HG03159 (cell line): ENCODE results near the gene TSC1.

Experiments used
- ATAC-seq: cut with Tn5 transposase; IDR thresholded peaks from one replicate; pipeline ENCODE4 v1.9.1; 2021; ENCODE audit warnings: mild to moderate bottlenecking, moderate library complexity; ENCODE audit not compliant: unreplicated experiment

Gene TSC1

DNA sequence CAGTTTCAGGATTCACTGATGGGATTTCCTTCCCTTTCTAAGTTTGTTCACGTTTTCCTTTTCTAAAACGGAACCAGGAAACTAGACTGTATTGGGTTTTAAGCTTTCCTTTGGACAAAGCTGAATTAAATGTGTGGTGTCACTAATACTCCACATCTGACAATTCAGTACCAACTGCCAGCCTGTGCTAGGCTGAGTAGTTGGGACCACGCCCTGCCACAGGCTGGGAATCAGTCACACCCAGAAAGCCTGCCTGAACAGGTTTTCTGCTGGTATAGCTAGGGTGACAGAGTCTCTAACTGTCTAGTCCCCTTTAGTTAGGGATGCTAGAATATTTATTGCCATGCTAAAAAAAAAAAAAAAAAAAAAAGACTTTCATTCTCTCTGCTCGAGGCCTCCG is 50.1 kb downstream of the TSC1 start:
- ATAC-seq = no peak

- no peak for ATAC-seq
Measured at GRCh38 chr9:132892400-132892799, 52.0 kb downstream of the TSC1 start.

GRCh38 chr9:132888151-132888550 is 56.3 kb downstream of the TSC1 start:
- no peak for ATAC-seq

- ATAC-seq = no peak
Measured at GRCh38 chr9:132887181-132888120, 57.0 kb downstream of the TSC1 start.

DNA sequence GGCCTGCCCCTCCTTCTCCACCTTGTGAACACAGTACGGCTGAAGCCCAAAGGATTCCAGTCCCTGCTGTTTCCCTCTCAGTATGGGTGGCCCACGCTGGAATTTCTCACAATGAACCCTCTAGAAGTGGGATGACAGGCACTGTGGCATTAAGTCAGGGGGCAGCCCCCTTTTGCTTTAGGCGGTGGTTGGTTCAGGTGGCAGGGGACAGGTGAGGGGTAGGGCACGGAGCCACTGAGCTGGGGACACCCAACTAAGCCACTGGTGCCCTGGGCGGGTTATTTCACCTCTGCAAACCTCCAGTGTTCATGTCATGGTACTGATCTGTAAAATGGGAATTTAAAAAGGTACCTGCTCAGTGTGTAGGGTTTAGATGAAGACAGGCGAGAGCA is 58.1 kb downstream of the TSC1 start:
- no peak for ATAC-seq

- no peak for ATAC-seq
Measured at GRCh38 chr9:132885720-132886333, 58.6 kb downstream of the TSC1 start.

GRCh38 chr9:132883349-132884294 is 60.8 kb downstream of the TSC1 start:
- ATAC-seq = no peak

GRCh38 chr9:132882616-132883015 is 61.8 kb downstream of the TSC1 start:
- ATAC-seq = no peak

DNA sequence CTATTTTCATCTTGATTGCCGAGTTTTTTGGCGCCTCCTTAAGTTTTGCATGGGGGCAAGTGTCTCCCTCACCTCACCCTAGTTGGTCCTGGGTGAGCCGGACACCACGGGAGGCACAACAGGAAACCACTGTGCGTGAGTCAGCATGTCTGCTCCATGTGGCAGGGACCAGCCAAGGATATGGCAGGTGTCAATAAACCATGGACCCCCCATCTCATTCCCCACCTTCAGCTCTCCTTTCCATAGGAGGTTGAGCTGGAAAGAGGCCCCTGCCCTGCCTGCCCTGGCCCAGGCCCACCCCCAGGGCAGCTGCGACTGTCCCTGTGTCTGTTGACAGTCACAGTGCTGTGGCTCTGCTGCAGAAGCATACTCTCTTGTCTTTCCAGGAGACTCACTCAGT is 62.6 kb downstream of the TSC1 start:
- no peak for ATAC-seq

DNA sequence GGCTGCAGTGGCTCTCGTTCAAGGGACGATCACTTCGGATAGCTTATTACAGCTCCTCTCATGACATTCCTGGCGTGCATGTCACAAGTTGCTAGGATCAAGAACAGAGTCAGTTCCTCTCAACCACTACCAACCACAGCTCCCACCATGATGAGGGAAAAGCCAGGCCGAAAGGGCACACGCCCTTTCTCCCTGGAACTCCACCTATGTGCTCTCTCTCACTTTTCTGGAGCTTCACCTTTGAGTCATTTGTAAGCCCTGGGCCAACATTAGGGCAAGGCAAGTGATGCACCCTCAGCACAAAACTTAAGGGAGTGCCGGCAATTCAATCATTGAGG is 64.1 kb downstream of the TSC1 start:
- no peak for ATAC-seq

DNA sequence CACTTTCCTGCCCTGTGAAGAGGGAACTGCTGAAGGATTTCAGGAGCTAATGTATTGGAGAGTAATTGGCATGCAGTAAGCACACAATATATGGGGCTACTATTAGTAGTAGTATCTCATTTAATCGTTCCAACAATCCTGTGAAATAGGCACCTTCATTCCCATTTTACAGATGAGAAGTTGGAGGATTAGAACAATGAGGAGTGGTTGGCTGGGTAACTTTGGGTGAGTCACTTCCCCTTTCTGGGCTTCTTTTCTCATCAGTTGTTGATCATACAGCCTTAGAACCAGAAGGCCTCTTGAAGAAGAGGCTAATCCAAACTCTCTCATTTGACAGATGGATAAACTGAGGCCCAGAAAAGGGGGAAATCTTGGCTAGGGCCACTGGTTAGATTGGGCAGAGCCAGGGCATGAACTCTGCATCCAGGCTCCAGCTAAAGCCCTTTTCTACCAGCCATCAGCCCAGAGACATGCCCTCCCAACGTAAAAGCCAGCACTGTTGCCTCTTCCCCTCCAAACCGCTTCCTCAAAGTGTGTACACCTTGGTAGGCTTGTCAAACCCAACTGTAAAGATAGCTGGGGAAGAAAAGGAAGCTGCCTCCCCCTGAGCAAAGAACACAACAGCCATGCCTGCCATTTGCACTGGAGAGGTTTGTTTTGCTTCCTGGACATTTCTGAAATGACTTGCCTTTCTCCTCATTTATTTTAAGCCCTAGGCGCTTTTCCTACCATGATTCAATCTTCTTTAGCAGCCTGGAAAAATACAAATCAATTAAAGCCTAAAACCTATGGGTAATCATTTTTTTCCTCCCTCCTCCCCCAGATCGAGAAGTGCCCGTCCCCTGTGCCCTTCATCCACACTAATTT is 64.7 kb downstream of the TSC1 start:
- ATAC-seq = no peak

- no peak for ATAC-seq
Measured at GRCh38 chr9:132878695-132879456, 65.5 kb downstream of the TSC1 start, which contains the start of gene SPACA9. SPACA9 (plus strand) TSS chr9:132878898; CDS start chr9:132883948, 5,050 bp downstream.

DNA sequence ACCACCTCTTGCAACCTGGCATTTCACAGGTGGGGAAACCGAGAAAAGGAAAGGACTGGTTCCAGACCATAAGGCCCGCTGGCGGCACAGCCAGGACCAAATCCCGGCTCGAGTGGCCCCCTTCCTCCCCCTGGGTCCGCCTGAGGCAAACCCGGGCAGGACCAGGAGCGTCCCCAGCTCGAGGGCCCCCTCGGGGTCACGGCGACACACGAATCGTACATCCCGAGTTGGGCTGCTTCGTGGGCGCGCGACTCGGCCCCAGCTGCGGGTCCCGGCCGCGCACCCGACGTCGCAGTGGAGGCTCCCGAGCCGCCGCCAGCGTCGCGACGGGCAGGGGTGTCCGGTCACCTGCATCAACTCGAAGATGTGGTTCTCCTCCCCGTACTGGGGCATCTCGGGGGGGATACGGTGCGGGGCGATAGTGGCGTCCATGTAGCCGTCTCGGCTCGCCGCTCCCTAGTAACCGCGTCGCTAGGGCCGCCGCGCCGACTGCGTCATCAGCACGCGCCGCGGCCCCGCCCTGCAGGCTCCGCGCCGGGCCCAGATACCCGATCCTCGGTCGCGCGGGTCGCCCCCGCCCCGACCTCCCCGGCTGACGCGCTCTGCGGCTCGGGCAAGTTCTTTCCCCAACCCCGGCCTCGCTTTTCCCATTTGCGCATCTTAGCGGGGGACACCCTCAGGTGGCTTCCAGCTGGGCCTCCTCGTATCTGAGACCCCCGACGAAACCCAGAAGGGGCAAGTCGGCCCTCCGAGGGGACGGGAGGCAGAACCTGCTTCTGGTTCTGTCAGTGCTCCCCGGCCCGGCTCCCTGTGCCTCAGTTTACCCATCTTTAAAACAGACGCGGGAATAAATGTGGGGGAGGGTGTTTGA is 66.4 kb downstream of the TSC1 start, which contains the start of gene AK8:
Gene AK8 (minus strand): TSS at position 461 of the 871 bp plus-strand sequence. CDS start 29 bp downstream, at position 432.
- ATAC-seq = peak; percentile 81

DNA sequence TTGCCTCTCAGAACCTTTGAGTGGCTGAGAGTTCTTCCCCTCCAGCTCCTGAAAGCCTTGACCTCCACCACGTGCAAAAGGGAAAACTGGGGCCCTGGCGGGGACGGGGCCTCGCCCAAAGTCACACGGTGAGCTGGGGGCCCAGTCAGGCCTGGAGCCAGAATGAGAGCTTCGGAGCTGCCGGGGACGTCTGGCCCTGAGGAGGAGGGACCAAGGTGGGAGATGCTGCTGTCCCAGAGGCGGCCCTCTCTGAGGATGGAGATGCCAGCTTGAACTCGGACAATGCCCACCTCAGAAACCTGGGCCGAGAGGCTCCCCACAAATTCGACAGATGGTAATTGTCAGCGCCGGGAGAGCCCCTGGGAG is 67.0 kb downstream of the TSC1 start:
- ATAC-seq = peak; percentile 14

DNA sequence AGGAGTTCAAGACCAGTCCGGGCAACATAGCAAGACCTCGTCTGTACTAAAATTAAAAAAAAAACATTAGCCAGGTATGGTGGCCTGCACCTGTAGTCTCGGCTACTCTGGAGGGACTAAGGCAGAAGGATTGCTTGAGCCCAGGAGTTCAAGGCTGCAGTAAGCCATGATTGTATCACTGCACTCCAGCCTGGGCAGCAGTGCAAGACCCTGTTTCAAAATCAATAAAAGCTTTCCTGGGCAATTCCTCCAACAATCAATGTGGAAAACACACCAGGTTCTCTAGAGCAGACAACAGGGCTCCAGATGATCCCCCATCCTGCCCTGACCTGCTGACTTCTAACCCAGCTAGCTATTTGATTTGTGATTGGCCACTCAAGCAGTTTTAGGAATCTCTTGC is 67.6 kb downstream of the TSC1 start:
- no peak for ATAC-seq

DNA sequence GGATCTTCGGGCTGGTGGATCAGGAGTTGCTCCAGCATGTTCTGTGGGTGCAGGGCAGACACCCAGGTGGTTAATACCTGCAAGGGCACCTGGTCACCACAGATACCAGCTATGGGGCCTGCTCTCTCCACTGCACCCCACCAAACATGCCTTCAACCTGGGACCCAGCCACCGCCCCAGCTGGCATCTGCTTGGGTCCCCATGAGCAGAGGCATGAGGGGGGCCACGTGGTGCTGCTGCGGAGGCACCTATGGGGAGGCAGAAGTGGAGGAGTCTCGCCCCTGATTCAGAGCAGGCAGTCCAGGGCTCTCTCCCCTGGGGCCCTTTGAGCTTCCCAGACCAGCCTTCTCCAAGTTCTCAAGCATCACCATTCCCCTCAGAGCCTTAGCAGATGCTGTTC is 69.3 kb downstream of the TSC1 start:
- ATAC-seq = no peak

DNA sequence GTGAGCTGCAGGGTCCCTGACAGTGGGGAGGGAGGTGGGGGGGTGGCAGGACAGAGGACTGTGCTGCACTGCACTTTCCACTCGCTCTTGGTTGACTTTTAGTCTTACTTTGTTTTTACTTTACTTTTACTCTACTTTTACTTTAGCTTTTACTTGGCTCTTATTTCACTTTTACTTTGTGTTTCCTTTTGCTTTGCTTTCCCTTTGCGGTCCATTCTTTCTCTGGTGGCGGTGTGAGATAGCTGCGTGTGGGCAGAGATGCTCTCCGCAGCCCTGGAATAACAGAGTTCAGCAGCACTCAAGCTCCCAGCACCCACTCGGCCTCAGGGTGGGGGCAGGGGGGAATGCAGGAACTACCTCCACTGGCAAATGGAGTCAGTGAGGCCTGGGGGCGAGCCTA is 71.0 kb downstream of the TSC1 start:
- no peak for ATAC-seq

- ATAC-seq = no peak
Measured at GRCh38 chr9:132869266-132869665, 75.2 kb downstream of the TSC1 start.

GRCh38 chr9:132866898-132867297 is 77.5 kb downstream of the TSC1 start:
- ATAC-seq = no peak
